ENCODE measurements around the gene KIF12. TPM values are rescaled to one million over a fixed set of nuclear protein-coding genes. Genes with fewer than 3 reads are reported as not detected.
A peak's percentile ranks its signal among the peaks of the same experiment; 100 is the strongest.

The KIF12 gene
- total and polyA plus RNA-seq, 2 of the 13 experiments (the other 11 are each of a cell fraction or from before 2014, with no cell fraction given): 1.8 to 12.5 TPM

DNA sequence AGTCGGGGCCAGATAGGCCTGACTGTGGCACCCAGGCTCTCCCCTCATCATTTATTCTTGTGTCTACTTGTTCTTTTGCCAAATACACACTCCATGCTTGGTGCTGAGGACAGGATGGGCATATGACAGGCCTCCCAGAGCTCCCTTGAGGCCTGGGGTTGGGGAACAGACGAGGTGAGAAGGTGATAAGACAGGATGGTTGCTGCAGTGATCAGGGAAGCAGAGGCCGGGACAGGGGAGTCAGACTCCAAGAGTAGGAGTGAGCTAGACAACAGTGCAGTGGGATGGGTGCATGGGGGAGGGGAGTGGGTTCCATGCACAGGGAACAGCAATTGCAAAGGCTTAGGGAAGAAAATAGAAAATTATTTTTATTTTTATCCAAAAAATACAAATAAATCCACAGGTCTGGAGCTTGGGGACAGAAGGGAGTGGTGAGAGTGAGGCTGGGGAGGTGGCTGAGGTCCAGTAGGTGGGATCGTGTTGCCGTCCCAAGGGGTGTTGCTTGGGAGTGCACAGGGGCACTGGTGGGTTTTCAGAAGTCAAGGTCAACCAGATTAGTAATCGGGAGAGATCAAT is 17.6 kb downstream of the KIF12 start:
- no peak for FAIRE-seq
- Histone ChIP-seq H3K4me1 (ENCODE audit: insufficient read depth, low read length) (peaks cover 79% of the 10 kb centered on the region), H4K20me1 (ENCODE audit: insufficient read depth, low read length) (peaks cover 2% of the 10 kb centered on the region), H2AFZ (ENCODE audit: low read length) (no peak overlapping the region), H3K9me3 (ENCODE audit: low read length) (no peaks in the 10 kb centered on the region), H3K36me3 (replicated peaks in 1 of 2; ENCODE audit: control insufficient read depth in 1 of 2, insufficient read depth in 2 of 2, low read length in 2 of 2) (no peaks in the 10 kb centered on the region), H3K27ac (ENCODE audit: extremely low read length, insufficient read depth, low read length) (peak overlapping the region; percentile 98), H3K79me2 (ENCODE audit: insufficient read depth, low read length) (peaks cover 26% of the 10 kb centered on the region), H3K27me3 (ENCODE audit: control insufficient read depth in 1 of 2, insufficient read depth in 2 of 2, low read length in 2 of 2) (no peaks in the 10 kb centered on the region; a peak in 1 of 5 replicates), H3K4me2 (ENCODE audit: low read depth, low read length) (peak overlapping the region; percentile 83), H3K4me3 (replicated peaks in 1 of 3; ENCODE audit: insufficient read depth in 1 of 3, low read depth in 2 of 3, low read length in 3 of 3) (peak overlapping the region; percentile 37 to 69 (median 41); a peak in 5 of 6 replicates), H3K9ac (ENCODE audit: insufficient read depth, low read depth, low read length) (peak overlapping the region; percentile 84)
- ChIA-PET CTCF (ENCODE audit: low intra/inter-chr PET ratio, low total read pairs) (interaction anchor here (0.9 to 2.2 kb wide), 4 partner anchors 27 to 209 kb away, joined by 3 to 18 read pairs (median 10); no protein-coding TSS in a partner anchor), POLR2A (interaction anchor here (1.0 to 7.4 kb wide), 31 partner anchors 8 to 247 kb away, joined by 3 to 75 read pairs (median 6); partner anchors contain the start of genes COL27A1, KIF12 and ORM1)
- ATAC-seq: peak; percentile 28
- TSS peak; percentile 91 for BruUV-seq (replicated peaks)
- WGBS (ENCODE audit: low lambda C conversion rate): 0% methylated on average over 6 of the region's 6 CpGs
- DNase-seq (ENCODE audit: low spot score): peak; percentile 84
- intact Hi-C loops (cut with micrococcal nuclease; ENCODE audit: unreplicated experiment): loop anchor here (1.0 to 5.0 kb wide), 6 partner anchors 27 to 210 kb away; partner anchors contain the start of gene COL27A1
- in situ Hi-C loops (cut with HindIII; ENCODE audit: extremely low pct_ligation_motif_present, low pct_unique_long_range_greater_than_20kb): no loop called here
- TF ChIP-seq, protein P1, sequence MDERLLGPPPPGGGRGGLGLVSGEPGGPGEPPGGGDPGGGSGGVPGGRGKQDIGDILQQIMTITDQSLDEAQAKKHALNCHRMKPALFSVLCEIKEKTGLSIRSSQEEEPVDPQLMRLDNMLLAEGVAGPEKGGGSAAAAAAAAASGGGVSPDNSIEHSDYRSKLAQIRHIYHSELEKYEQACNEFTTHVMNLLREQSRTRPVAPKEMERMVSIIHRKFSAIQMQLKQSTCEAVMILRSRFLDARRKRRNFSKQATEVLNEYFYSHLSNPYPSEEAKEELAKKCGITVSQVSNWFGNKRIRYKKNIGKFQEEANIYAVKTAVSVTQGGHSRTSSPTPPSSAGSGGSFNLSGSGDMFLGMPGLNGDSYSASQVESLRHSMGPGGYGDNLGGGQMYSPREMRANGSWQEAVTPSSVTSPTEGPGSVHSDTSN (CRISPR knock-in tag; IDR thresholded peaks at IDR 0.05): no peak
- TF ChIP-seq TOE1 (CRISPR knock-in tag; IDR thresholded peaks at IDR 0.05) (peak; percentile 22; the same call in 1 of the 2 replicates), RBM22 (optimal IDR thresholded peaks at IDR 0.05; ENCODE audit: low read length) (peak; percentile 89), ZNF468 (CRISPR knock-in tag; IDR thresholded peaks at IDR 0.05) (0 out of 2 replicates have a peak, but pooled peaks have one; percentile 41), MYC (CRISPR knock-in tag; IDR thresholded peaks at IDR 0.05; ENCODE audit: borderline replicate concordance) (no peak), LCORL (IDR thresholded peaks at IDR 0.05) (no peak), LCORL (CRISPR knock-in tag; IDR thresholded peaks at IDR 0.05) (no peak), PITX1 (CRISPR knock-in tag; IDR thresholded peaks at IDR 0.05) (no peak), ZNF543 (CRISPR knock-in tag; IDR thresholded peaks at IDR 0.05) (no peak), ZFY (CRISPR knock-in tag; IDR thresholded peaks at IDR 0.05) (peak; percentile 3; the same call in 1 of the 2 replicates)
- TF ChIP-seq, protein P2, sequence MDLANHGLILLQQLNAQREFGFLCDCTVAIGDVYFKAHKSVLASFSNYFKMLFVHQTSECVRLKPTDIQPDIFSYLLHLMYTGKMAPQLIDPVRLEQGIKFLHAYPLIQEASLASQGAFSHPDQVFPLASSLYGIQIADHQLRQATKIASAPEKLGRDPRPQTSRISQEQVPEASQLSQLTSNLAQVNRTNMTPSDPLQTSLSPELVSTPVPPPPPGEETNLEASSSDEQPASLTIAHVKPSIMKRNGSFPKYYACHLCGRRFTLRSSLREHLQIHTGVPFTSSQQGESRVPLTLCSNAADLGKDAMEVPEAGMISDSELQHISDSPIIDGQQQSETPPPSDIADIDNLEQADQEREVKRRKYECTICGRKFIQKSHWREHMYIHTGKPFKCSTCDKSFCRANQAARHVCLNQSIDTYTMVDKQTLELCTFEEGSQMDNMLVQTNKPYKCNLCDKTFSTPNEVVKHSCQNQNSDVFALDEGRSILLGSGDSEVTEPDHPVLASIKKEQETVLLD (CRISPR knock-in tag; IDR thresholded peaks at IDR 0.05; ENCODE audit: low read depth): no peak
- TF ChIP-seq, protein P3, sequence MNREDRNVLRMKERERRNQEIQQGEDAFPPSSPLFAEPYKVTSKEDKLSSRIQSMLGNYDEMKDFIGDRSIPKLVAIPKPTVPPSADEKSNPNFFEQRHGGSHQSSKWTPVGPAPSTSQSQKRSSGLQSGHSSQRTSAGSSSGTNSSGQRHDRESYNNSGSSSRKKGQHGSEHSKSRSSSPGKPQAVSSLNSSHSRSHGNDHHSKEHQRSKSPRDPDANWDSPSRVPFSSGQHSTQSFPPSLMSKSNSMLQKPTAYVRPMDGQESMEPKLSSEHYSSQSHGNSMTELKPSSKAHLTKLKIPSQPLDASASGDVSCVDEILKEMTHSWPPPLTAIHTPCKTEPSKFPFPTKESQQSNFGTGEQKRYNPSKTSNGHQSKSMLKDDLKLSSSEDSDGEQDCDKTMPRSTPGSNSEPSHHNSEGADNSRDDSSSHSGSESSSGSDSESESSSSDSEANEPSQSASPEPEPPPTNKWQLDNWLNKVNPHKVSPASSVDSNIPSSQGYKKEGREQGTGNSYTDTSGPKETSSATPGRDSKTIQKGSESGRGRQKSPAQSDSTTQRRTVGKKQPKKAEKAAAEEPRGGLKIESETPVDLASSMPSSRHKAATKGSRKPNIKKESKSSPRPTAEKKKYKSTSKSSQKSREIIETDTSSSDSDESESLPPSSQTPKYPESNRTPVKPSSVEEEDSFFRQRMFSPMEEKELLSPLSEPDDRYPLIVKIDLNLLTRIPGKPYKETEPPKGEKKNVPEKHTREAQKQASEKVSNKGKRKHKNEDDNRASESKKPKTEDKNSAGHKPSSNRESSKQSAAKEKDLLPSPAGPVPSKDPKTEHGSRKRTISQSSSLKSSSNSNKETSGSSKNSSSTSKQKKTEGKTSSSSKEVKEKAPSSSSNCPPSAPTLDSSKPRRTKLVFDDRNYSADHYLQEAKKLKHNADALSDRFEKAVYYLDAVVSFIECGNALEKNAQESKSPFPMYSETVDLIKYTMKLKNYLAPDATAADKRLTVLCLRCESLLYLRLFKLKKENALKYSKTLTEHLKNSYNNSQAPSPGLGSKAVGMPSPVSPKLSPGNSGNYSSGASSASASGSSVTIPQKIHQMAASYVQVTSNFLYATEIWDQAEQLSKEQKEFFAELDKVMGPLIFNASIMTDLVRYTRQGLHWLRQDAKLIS (CRISPR knock-in tag; IDR thresholded peaks at IDR 0.05): 0 out of 2 replicates have a peak, but pooled peaks have one; percentile 4
- TF ChIP-seq, protein P4, sequence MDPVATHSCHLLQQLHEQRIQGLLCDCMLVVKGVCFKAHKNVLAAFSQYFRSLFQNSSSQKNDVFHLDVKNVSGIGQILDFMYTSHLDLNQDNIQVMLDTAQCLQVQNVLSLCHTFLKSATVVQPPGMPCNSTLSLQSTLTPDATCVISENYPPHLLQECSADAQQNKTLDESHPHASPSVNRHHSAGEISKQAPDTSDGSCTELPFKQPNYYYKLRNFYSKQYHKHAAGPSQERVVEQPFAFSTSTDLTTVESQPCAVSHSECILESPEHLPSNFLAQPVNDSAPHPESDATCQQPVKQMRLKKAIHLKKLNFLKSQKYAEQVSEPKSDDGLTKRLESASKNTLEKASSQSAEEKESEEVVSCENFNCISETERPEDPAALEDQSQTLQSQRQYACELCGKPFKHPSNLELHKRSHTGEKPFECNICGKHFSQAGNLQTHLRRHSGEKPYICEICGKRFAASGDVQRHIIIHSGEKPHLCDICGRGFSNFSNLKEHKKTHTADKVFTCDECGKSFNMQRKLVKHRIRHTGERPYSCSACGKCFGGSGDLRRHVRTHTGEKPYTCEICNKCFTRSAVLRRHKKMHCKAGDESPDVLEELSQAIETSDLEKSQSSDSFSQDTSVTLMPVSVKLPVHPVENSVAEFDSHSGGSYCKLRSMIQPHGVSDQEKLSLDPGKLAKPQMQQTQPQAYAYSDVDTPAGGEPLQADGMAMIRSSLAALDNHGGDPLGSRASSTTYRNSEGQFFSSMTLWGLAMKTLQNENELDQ (CRISPR knock-in tag; IDR thresholded peaks at IDR 0.05; ENCODE audit: borderline replicate concordance): no peak
